Activated T-cell treated with anti-CD3 and anti-CD28 coated beads for 24 hours (primary cell): Measurements from ENCODE around the gene HDX.
"Not testable (repeated sequence)": the region's sequence is repeated elsewhere in the genome, so short reads cannot be mapped to it uniquely, and the experiment has no call there.

ENCODE experiments used
- DNase-seq: peaks from one replicate; pipeline ENCODE4 v3.0.0-alpha.2; 2020; ENCODE audit warnings: low read depth

The HDX gene

DNA sequence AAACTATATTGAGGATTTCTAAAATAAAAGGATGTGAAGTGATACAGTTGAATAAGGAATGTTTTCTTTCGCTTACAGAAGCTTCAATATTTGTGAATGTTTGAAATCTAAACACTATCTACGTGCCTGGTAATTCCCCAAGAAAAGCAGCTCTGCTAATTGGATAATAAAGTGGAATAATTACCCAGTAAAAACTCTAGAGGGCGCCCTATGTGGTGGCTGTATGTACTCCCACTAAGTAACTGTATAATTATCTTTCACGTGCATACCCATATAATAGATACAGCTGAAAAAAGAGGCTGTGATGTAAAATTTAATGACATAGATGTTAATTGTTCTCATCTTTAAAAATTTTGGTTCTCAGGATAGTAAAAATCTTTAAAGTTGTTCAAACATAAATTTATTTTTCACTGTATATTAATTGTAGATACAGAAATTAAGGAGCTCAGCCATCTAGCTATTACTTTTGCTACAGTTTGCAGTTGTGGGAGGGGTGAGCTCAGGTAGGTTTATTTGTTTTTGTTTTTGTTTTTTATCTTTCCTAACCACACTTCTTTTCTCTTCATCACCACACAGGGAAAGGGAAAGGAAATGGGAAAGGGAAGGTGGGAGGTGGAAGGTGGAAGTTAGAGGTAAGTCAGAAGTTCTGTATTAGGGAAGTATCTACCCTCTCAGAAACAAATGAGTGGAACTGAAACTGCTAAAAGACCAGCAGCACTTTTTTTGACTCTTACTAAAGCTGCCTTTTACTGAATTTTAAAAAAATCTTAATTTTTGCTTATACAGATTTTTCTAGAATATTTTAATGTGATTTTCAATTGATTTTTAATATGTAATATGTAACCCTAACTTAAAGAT lies 162.5 kb downstream of the HDX start:
- no peak for DNase-seq

DNA sequence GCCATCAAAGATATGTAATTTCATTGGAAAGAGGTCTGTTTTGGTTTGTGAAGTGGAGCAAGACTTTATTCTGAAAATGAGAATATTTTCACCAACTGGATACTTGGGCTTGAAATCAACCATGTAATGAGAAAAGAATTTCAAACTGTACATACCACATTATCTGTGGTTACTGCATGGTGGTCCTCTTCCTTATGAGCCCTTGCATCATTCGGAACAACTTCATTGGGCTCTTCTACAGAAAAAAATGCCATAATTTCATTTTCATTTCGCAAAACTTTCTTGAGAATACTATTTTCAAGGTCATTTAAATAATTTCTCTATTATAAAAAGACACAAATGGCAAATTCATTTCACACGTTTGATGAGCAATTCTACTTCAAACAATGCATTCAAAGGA lies 165.6 kb downstream of the HDX start:
- no peak for DNase-seq

DNA sequence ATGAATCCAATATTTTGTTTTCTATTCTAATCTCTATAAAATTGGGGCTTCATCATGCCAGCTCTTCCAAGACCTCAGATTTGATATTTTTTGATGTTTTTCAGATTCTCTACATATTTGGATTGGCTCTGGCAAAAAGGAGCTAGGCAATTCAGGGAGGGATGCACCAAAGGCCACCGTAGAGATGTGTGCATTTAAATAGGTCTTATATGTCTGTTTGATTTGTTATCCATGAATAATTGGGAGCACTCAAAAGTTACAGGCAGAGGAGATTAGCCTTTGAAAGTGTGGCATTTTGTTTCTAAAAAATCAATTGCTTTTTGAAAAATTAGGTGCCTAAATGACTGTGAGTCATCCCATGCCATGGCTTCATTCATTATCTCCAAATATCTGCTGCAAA lies 167.1 kb downstream of the HDX start:
- DNase-seq = no peak

DNA sequence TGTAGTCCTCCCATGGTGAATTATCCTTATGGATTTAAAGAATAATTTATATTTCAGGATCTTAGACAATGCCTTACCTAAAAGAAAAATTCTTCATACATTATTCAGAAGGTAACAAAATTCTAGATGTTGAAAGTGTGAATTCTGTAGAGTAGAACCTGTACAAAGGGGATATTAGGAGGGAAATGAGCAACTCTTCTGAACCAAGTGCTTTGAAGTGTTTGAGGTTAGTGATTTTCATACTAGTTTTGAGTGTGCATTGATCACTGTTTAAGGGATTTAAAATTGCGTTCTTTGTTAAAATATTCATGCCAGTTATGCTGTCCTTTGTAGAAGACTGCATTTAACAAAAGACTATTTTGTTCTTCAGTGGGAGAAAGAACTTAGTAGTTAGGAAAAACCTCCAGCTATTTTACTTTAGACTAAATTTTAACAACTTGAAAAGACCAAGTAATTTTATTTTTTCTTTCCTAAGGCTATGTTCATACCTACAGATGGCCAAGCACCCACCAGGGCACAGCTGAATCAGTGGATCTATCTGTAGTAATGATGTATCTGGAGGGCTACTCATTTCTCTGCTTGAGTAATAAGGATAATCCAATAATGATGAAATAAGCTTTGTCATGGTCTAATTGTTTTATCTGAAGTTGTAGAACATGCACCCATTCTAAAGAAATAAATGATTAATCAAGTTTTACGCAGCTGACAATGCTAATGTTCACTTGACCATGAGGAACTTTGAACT lies 180.0 kb downstream of the HDX start:
- DNase-seq = no peak

DNA sequence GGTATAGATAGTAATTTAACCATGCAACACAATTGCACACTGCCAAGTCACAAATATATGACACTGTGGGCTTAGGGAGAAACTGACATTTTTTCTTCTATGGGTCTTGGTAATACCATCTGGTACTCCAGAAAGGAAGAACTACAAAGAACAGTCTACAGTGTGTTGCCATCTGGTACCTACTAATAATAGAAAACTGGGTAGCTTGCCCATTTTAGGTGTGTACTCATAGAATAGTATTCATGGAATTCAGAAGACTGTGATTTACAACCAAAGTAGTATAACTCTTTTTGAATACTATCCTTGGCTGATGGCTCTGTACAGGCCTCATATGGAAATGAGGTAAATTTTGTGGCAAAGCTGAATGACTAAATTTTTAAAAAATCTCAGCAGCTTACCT lies 181.6 kb downstream of the HDX start:
- no peak for DNase-seq

DNA sequence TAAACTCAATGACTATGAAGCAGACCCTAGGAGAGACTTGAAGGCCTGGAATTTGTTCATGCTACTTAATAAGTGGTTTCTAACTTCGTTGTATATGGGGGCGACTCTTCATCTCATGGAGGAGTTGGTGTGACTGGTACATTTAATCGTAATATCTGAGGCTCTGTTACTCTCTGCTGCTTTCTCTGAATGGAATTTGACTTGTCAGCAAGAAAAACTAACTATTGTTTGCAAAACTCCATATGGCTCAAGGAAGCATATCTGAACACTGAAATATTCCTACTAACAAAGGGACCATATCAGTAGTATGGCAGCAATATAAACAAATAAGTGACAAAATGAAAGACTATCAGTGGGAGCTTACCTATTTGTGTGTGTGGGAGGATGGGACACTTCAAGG lies 182.2 kb downstream of the HDX start:
- DNase-seq = no peak

DNA sequence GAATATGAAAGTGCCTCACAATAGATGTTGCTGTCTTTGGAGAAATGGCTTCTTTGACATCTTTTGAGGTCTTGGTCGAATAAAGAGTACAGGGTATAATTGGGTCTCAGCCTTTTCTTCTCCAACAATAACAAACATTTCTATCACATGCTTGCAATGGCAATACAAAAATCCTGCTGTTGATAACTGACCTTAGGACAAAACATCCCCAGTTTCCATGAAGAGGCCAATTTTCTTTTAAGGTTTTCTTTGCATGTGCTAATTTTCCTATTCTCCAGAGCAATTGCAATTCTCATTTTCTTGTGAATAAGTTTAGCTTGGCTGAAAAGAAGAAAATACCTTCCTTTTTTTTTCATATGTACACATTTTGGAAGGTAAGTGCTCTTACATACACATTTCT lies 183.6 kb downstream of the HDX start:
- DNase-seq = no peak

DNA sequence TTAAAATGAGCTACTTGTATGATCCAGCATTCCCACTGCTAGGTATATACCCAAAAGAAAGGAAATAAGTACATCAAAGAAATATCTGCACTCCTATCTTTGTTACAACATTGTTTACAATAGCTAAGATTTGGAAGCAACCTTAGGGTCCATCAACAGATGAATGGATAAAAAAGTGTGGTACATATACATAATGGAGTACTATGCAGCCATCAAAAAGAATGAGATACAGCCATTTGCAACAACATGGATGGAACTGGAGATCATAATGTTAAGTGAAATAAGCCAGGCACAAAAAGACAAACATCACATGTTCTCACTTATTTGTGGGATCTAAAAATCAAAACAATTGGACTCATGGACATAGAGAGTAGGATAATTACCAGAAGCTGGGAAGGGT lies 186.3 kb downstream of the HDX start:
- not testable (repeated sequence) for DNase-seq
